ENCODE results near the gene RRN3.
"Not testable (repeated sequence)": the region's sequence is repeated elsewhere in the genome, so short reads cannot be mapped to it uniquely, and the experiment has no call there.

RRN3 gene

GRCh38 chr16:15027503-15028344 is 66.3 kb downstream of the RRN3 start:
- not testable (repeated sequence) for DNase-seq

GRCh38 chr16:15027051-15027450 is 67.0 kb downstream of the RRN3 start:
- not testable (repeated sequence) for DNase-seq

- not testable (repeated sequence) for DNase-seq
These were observed 68.7 kb downstream of the RRN3 start for GRCh38 chr16:15025234-15025951.

GRCh38 chr16:15024858-15025199 is 69.2 kb downstream of the RRN3 start:
- not testable (repeated sequence) for DNase-seq

- not testable (repeated sequence) for DNase-seq
These were observed 70.5 kb downstream of the RRN3 start for GRCh38 chr16:15023381-15024077.

GRCh38 chr16:15022194-15022593 is 71.9 kb downstream of the RRN3 start:
- DNase-seq = peak; percentile 53

GRCh38 chr16:15021429-15021828 is 72.6 kb downstream of the RRN3 start:
- not testable (repeated sequence) for DNase-seq

GRCh38 chr16:15016951-15017580 is 77.0 kb downstream of the RRN3 start:
- DNase-seq = not testable (repeated sequence)

- DNase-seq = not testable (repeated sequence)
These were observed 77.7 kb downstream of the RRN3 start for GRCh38 chr16:15016354-15016753.

- DNase-seq = not testable (repeated sequence)
These were observed 78.4 kb downstream of the RRN3 start for GRCh38 chr16:15015671-15016070.

GRCh38 chr16:15012941-15013340 is 81.1 kb downstream of the RRN3 start:
- not testable (repeated sequence) for DNase-seq
